Stomach smooth muscle (tissue), 2 donors: ENCODE measurements around the gene TRIP12.
"Not testable (repeated sequence)": the region's sequence is repeated elsewhere in the genome, so short reads cannot be mapped to it uniquely, and the experiment has no call there.

Experiments used
- H3K27ac ChIP-seq: one replicate; pipeline ENCODE4 v1.7.0; 2013; ENCODE audit warnings: mild to moderate bottlenecking, low read length, inconsistent platforms
- H3K27me3 ChIP-seq, 2 donors: one replicate each; pipeline ENCODE4 v1.7.0; 2013; ENCODE audit warnings: low read length in 2 of 2; ENCODE audit not compliant: insufficient read depth in 2 of 2, control insufficient read depth in 1 of 2
- H3K36me3 ChIP-seq, 2 donors: one replicate each; pipeline ENCODE4 v1.7.0; 2013; ENCODE audit warnings: low read length in 2 of 2; ENCODE audit not compliant: control insufficient read depth in 2 of 2, insufficient read depth in 2 of 2
- H3K4me1 ChIP-seq: one replicate; pipeline ENCODE4 v1.7.0; 2013; ENCODE audit warnings: low read length; ENCODE audit not compliant: control insufficient read depth, insufficient read depth
- H3K4me3 ChIP-seq, 2 donors: one replicate each; pipeline ENCODE4 v1.7.0; 2013; ENCODE audit warnings: low read length in 2 of 2
- H3K9ac ChIP-seq, 2 donors: one replicate each; pipeline ENCODE4 v1.7.0; 2013; ENCODE audit warnings: low read length in 2 of 2, mild to moderate bottlenecking in 1 of 2
- H3K9me3 ChIP-seq, 2 donors: one replicate each; pipeline ENCODE4 v1.7.0; 2013; ENCODE audit warnings: low read length in 2 of 2; ENCODE audit not compliant: control insufficient read depth in 2 of 2
- donor health status: healthy.
- donor health status: Pancreatic carcinoma.

TRIP12 gene

GRCh38 chr2:229798446-229799155, 123.2 kb downstream of the TRIP12 start:
- Histone ChIP-seq H3K4me1 (no peaks in the 10 kb centered on the region), H3K9ac (no peak overlapping the region), H3K36me3 (peaks cover 26 to 43% of the 10 kb centered on the region in 2 donors), H3K4me3 (no peak overlapping the region), H3K27me3 (no peaks in the 10 kb centered on the region), H3K9me3 (no peaks in the 10 kb centered on the region), H3K27ac (no peak overlapping the region)

- no peak overlapping the region for H3K4me3 ChIP-seq
- H3K36me3 ChIP-seq: peaks cover 31 to 63% of the 10 kb centered on the region in 2 donors
- no peak overlapping the region for H3K27ac ChIP-seq
- H3K27me3 ChIP-seq: no peaks in the 10 kb centered on the region
- no peaks in the 10 kb centered on the region for H3K4me1 ChIP-seq
- no peak overlapping the region for H3K9ac ChIP-seq
- no peaks in the 10 kb centered on the region for H3K9me3 ChIP-seq
Measured at GRCh38 chr2:229795058-229795457, 126.8 kb downstream of the TRIP12 start.

- Histone ChIP-seq H3K27me3 (no peaks in the 10 kb centered on the region), H3K27ac (no peak overlapping the region), H3K36me3 (peaks cover 32 to 64% of the 10 kb centered on the region in 2 donors), H3K4me1 (no peaks in the 10 kb centered on the region), H3K9ac (no peak overlapping the region), H3K4me3 (no peak overlapping the region), H3K9me3 (no peaks in the 10 kb centered on the region)
Measured at GRCh38 chr2:229794636-229795035, 127.2 kb downstream of the TRIP12 start.

- not testable (repeated sequence) for H3K27me3 ChIP-seq, H3K27ac ChIP-seq, H3K9me3 ChIP-seq, H3K9ac ChIP-seq, H3K4me1 ChIP-seq, H3K4me3 ChIP-seq
- peaks cover 24 to 47% of the 10 kb centered on the region in 2 donors for H3K36me3 ChIP-seq
Measured at GRCh38 chr2:229786289-229786688, 135.5 kb downstream of the TRIP12 start.

GRCh38 chr2:229784791-229785190, 137.0 kb downstream of the TRIP12 start:
- Histone ChIP-seq H3K4me1 (no peaks in the 10 kb centered on the region), H3K27me3 (no peaks in the 10 kb centered on the region), H3K9ac (no peak overlapping the region), H3K27ac (no peak overlapping the region), H3K36me3 (peaks cover 23 to 39% of the 10 kb centered on the region in 2 donors), H3K4me3 (no peak overlapping the region), H3K9me3 (no peaks in the 10 kb centered on the region)

- Histone ChIP-seq H3K4me1 (no peaks in the 10 kb centered on the region), H3K4me3 (no peak overlapping the region), H3K36me3 (peaks cover 24 to 31% of the 10 kb centered on the region in 2 donors), H3K27me3 (no peaks in the 10 kb centered on the region), H3K9me3 (no peaks in the 10 kb centered on the region), H3K9ac (no peak overlapping the region), H3K27ac (no peak overlapping the region)
Measured at GRCh38 chr2:229783108-229783721, 138.6 kb downstream of the TRIP12 start.

GRCh38 chr2:229780856-229781773, 140.7 kb downstream of the TRIP12 start:
- Histone ChIP-seq H3K27me3 (no peaks in the 10 kb centered on the region), H3K27ac (no peak overlapping the region), H3K36me3 (peaks cover 26 to 29% of the 10 kb centered on the region in 2 donors), H3K4me3 (no peak overlapping the region), H3K9me3 (no peaks in the 10 kb centered on the region), H3K4me1 (no peaks in the 10 kb centered on the region), H3K9ac (no peak overlapping the region)

- no peaks in the 10 kb centered on the region for H3K27me3 ChIP-seq
- H3K9ac ChIP-seq: no peak overlapping the region
- H3K4me1 ChIP-seq: no peaks in the 10 kb centered on the region
- peaks cover 19 to 25% of the 10 kb centered on the region in 2 donors for H3K36me3 ChIP-seq
- no peak overlapping the region for H3K27ac ChIP-seq
- H3K9me3 ChIP-seq: no peaks in the 10 kb centered on the region
- no peak overlapping the region for H3K4me3 ChIP-seq
Measured at GRCh38 chr2:229779650-229780049, 142.2 kb downstream of the TRIP12 start.

GRCh38 chr2:229777716-229778115, 144.1 kb downstream of the TRIP12 start:
- Histone ChIP-seq H3K9ac (no peak overlapping the region), H3K36me3 (peaks cover 24 to 35% of the 10 kb centered on the region in 2 donors), H3K4me1 (no peaks in the 10 kb centered on the region), H3K27me3 (no peaks in the 10 kb centered on the region), H3K27ac (no peak overlapping the region), H3K4me3 (no peak overlapping the region), H3K9me3 (no peaks in the 10 kb centered on the region)

- Histone ChIP-seq H3K27ac (no peak overlapping the region), H3K27me3 (no peaks in the 10 kb centered on the region), H3K36me3 (peaks cover 25 to 38% of the 10 kb centered on the region in 2 donors), H3K9ac (no peak overlapping the region), H3K4me1 (no peaks in the 10 kb centered on the region), H3K9me3 (no peaks in the 10 kb centered on the region), H3K4me3 (no peak overlapping the region)
Measured at GRCh38 chr2:229775614-229776313, 146.0 kb downstream of the TRIP12 start.
